Astrocyte of the hippocampus (primary cell): ENCODE results near the gene SLC25A19.
"Not testable (repeated sequence)": the region's sequence is repeated elsewhere in the genome, so short reads cannot be mapped to it uniquely, and the experiment has no call there.

Source experiments
- DNase-seq: peaks from one replicate; pipeline ENCODE4 v3.0.0; 2011; ENCODE audit warnings: low read depth, low spot score

SLC25A19 gene

DNA sequence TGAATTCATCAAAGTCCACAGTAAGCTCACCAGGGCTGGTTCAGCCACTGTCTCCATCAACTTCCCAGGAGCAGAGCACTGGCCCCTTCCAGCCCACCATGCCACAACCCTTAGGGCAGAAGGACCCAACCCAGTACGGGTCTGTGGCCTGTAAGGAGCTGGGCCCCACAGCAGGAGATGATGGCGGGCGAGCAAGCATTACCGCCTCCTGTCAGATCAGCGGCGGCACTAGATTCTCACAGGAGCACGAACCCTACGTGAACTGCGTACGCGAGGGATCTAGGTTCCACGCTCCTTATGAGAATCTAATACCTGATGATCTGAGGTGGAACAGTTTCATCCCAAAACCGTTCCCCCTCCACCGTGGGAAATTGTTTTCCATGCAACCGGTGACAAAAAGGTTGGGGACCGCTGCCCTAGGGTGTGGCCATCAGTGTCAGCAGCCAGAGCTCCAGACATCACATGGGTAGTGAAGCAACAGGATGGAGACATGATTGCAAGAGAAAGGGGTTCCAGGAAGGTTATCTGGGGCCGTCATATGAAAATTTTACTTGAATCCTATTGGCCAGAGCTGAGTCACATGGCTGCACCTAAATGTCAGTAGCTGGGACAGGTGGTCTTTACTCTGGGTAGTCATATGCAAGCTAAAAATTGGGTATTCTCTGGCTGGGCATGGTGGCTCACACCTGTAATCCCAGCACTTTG lies 12.4 kb upstream of the SLC25A19 start:
- DNase-seq = no peak

DNA sequence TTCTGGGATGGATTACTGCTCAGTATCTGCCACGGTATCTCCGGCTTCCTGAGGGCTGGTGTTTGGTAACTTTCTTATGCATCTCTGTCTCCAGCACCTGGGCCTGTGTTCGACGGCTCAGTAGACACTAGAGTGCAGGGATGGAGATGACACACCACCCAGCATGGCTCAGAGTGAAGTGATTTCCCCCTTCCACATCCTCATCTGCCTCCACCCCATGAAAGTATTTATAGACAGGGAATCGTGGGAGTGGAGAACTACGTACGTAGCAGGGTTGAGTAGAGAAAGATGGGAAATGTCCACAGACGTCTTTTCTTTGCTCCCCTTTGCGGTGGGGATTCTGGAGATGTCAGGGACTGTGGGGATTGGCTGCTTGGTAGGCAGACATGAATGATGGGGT lies 11.8 kb upstream of the SLC25A19 start:
- DNase-seq = no peak

DNA sequence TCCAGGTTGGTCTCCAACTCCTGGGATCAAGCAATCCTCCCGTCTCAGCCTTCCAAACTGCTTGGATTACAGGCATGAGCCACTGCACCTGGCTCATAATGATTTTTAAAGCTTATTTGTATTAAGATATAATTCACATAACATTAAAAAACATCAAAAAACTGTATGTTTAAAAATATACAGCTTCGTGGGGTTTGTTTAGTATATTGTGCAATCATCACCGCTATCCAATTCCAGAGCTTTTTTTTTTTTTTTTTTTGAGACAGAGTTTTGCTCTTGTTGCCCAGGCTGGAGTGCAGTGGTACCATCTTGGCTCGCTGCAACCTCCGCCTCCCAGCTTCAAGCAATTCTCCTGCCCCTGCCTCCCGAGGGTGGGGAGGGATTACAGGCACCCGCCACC lies 11.0 kb upstream of the SLC25A19 start:
- no peak for DNase-seq

DNA sequence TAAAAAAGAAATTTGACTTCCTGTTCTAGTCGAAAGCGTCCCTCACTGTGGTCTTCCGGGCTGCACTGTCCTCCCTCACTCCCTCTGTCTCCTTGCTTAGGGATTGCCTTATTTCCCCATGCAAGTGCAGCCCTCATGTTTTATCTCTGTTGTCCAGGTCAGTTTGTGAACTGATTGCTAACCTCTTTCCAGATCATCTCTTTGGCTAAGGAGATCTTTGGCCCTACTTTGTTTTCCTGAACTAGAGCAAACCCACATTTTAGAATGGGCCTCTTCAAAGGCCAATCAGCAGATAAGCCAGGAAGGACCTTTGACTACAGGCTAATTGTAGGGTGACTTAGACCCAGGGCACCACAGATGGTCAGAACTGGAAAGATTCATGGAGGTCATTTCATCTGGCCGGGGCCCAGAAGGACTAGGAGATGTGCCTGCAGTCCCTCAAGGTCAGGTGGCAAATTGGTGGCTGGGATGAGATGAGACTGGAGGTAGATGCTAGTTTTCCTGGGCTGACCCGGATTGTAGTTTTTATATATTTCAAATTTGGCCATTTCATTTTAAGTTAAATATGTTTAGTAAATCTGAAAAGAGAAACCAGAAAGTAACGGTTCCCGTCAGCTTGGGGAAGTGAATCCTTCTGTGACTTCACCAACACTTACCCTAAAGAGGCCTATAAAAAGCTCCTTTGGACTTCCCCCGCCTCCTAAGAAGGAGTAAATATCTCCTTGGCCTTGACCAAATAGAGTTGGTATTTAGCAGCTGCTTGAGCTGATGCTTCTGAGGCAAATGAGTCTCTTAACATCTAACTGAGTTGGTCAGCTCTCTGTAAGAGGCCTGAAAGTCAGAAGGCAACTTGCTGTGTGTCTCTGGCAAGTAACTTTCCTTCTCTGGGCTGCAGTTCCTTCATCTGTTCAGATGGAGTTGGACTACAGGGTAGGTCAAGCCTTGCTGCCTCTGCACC lies 6.2 kb upstream of the SLC25A19 start:
- DNase-seq = no peak

DNA sequence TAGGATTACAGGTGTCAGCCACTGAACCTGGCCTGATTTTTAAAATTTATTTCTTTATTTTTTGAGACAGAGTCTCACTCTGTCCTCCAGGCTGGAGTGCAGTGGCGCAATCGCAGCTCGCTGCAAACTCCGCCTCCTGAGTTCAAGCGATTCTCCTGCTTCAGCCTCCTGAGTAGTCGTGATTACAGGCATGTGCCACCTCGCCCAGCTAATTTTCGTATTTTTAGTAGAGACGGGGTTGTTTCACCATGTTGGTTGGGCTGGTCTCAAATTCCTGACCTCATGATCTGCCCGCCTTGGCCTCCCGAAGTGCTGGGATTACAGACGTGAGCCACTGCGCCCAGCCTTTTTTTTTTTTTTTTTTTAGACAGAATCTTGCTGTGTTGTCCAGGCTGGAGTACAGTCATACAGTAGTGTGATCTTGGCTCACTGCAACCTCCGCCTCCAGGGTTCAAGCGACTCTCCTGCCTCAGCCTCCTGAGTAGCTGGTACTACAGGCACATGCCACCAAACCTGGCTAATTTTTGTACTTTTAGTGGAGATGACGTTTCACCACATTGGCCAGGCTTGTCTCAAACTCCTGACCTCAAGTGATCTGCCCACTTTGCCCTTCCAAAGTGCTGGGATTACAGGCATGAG lies 3.7 kb upstream of the SLC25A19 start:
- DNase-seq = not testable (repeated sequence)

DNA sequence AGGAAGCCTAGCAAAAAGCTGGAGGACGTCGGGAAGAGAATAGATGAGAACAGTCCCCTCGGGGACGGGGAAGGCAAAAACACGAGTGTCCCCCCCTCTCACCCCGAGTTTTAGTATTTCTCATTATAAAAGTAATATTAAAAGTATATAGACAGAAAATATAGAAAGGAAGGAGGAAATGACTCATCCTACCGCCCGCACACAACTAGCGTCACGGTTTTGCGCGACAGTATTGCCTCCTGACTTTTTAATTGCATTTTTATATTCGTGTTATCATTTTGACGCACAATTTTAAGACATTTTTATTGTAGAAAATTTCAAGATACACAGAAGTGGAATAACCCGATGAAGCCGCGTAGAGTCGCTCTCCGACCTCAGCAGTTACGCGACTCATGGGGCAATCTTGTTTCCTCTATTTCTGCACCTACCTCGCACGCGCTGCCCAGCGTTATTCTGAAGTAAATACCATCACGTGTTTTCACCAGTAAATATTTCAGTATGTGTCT lies 652 bp upstream of the SLC25A19 start:
- DNase-seq = peak; percentile 51

DNA sequence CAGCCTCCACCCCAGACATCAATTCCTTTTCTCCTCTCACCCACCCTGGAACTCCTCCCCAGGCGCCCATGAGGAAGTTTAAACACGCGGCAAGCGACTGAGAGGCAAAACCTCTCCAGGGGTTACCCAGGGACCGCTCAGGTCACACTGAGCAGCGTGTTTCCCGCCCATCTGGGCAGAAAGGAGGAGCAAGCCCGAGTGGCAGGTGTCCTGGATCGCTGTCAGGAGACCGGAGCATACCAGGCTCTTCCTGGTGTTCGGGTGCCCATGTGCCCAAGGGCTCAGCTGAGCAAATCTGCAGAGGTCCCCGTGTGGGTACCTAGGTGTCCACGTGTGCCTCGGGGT lies 491 bp downstream of the SLC25A19 start:
- DNase-seq = no peak

DNA sequence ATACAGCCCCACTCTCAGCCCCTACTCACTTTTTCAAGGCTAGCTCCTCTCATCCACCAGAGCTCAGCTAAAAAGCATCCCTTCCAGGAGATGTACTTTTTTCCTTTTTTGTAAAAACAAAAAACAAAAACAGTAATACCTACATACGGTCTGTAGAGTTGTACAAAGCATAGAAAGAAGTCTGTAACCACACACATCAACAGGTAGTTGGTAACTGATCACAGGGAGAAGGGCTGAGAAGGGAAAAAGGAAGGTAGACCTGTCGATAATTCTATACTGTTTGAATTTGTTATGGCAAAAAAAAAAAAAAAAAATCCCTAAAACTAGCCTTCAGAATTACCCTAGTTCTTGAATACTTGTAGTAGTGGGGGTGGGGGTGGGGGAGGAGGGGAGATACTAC lies 874 bp downstream of the SLC25A19 start:
- DNase-seq = no peak

DNA sequence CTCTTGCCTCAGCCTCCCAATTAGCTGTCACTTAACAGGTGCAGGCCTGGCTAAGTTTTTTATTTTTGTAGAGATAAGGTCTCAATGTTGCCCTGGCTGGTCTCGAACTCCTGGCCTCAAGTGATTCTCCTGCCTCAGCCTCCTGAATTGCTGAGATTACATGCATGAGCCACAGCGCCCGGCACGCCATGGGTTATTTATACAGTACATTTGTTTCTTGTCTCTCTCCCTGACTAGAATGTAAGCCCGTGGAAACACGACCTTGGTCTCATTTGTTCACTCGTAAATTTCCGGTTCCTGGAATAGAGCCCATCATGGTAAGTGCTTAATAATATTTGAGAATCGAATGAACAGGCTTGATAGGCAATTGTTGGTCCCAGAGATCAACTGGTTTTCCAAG lies 2.0 kb downstream of the SLC25A19 start:
- DNase-seq = no peak

DNA sequence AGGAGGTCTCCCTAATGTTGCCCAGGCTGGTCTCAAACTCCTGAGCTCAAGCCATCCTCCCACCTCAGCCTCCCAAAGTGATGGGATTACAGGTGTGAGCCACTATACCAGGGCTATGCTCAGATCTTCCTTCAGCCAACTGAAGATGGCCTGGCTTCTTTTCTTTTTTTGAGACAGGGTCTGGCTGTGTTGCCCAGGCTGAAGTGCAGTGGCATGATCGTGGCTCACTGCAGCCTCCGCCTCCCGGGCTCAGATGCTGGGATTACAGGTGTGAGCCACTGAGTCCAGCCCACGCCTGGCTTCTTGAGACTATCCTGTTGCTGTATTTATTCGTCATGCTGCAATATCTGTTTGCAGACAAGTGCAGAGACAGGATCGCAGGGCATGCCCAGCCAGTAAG lies 4.1 kb downstream of the SLC25A19 start:
- no peak for DNase-seq

DNA sequence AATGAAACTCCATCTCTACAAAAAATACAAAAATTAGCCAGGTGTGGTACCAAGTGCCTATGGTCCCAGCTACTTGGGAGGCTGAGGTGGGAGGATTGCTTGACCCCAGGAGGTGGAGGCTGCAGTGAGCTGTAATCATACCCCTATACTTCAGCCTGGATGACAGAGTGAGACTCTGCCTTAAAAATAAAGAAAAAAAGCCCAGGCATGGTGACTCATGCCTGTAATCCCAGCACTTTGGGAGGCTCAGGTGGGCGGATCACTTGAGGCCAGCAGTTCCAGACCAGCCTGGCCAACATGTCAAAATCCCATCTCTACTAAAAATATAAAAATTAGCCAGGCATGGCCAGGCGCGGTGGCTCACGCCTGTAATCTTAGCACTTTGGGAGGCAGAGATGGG lies 9.0 kb downstream of the SLC25A19 start:
- DNase-seq = not testable (repeated sequence)

DNA sequence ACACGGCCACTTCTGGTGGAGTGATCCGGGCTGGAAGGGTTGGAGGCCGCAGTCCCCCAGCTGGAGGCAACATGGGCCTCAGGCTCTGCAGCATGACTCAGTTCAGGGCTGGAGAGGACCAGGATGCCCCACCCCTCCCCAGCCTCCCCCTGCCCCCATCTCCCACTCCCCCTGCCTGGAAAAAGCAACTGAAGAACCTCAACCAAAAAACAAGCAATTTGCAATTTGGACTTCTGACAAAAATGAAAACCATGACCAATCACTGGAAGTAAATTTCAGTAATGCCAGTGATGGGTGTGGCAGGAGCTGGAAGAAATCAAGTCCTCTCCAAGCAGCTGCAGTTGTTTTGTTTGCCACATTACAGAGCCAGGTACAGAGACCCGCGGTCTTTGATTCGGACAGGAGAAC lies 11.6 kb downstream of the SLC25A19 start:
- peak; percentile 54 for DNase-seq

DNA sequence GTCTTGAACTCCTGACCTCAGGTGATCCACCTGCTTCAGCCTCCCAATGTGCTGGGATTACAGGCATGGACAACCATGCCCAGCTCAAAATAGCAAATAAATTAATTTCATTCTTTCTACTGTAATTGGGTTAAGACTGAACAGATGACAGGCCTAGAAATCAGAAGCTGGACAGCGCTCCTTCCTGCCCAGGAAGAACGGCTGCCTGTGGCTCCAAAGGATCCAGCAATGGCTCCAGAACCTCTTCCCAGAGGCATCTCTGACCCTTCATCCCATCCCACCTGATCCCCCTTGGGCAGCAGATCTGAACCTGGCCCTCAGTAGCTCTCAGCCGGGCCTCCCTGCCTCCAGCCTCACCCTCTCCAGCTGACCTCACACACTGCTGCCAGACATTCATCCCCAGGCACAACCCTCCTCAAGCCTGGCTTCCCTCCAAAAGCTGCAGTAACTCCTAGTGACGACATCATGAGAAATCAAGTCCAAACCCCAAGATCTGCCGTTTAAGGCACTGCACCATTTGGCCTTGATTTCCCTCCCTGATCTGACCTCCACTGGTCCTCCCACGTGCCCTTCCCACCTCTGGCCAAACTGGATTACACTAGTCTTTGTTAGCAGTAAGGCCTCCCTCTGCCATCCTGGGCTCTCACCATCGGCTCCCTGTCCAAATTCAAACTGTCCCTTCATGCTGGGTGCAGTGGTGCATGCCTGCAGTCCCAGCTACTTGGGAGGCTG lies 15.1 kb downstream of the SLC25A19 start:
- DNase-seq = peak; percentile 47

DNA sequence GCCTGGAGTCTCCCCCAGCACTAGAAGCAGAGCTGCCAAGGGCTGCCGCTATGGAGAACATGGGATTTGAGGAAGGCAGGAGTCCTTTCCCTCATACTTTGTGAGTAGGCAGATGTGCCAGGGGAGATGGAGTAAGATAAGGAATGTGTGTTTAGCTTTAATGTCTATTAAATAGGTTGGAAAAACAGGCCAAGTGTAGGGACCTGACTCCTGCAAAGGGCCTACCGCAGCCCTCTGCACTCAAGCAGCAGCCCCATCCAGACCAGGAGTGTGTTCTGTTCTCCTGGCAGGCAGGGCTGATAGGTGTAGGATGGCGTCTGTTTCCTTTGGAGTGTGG lies 16.4 kb downstream of the SLC25A19 start:
- no peak for DNase-seq

DNA sequence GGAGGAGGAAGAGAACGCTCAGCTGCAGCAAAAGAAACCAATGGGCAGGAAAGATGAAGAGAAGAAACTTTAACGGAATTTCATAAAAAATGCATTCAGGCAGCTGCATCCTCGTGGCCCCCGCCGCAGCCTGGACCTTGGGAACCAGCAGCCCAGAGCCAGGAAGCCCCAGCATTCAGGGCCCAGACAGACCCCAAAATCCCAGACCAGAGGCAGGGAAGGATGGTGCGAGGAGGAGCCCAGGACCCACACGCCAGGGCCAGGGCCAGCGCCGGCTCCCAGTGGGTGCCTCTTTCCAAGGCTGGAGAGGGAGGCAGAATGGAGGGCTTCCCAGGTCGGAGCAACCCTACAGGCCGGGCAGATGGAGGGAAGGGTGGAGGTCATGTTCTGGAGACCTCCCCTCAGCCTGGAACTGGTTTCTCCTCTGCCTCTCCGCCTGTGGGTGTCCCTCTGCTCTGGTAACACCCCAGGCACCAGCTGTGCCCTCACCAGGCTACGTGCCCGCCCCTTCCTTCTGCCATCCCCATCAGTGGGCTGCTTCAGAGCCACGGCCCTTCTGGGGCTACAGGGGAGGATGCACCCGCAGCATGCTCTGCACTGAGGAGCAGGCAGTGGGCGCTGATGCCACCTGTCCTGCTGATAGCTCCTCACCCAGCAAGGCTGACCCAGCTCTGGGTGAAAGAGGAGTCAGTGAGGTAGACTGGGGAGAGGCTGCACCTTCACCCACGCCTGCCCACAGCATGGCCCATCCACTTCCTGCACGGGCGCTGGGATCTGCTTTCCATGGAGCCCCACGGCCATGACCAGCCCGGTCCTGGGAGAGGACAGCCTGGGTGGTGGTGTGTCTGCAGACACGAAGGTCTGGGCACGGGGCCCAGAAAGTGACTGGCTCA lies 17.0 kb downstream of the SLC25A19 start:
- peak; percentile 75 for DNase-seq

DNA sequence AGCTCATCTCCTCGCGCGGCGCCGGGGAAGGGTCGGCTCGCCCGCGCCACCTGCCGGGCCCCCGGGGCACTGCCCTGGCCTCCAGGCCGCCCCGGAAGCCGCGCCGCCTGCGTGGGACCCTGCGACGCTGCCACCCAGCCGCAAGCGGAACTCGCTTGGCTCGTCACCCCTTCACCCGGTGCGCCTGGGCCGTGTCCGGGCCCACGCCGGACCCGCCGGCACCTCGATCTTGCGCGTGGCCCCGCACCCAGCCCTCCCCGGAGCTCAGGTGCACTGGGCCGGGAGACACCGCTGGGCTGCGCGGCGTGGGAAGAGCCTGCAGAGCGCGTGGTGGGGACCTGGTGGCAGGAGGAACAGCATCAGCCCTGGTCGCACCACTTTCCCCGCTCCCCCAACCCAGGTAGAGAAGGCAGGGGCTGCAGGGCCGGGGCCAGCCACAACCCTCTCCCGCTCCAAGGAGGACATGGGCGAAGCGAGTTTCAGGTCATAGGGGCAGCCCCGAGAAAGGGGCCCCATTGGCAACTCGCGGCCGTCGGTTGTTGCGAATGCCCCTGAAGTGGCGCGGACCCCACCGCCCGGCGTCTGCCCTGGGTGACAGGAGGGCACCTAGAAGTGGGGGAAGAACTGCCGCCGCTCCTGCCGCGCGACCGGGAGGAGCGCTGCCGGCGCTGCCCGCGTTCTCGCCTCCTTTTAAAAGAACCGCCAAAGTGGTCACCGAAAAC lies 17.8 kb downstream of the SLC25A19 start:
- peak; percentile 92 for DNase-seq

DNA sequence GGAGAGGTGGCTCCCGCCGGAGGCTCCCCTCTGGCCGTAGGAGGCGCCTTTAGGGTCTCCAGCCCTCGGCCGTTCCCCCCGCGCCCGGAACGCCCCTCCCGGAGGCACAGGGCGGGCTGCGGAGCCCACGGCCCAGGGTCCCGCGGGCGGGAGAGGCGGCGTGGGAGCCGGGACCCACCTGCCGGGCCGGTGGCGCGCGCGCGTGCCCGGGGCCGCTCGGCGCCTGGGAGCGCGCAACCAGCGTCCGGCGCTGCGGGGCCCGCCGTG lies 18.3 kb downstream of the SLC25A19 start, which contains the start of gene MIF4GD:
Gene MIF4GD (minus strand): TSS at position 266 of the 267 bp plus-strand sequence. CDS start 1,036 bp downstream, outside the sequence.
- no peak for DNase-seq

DNA sequence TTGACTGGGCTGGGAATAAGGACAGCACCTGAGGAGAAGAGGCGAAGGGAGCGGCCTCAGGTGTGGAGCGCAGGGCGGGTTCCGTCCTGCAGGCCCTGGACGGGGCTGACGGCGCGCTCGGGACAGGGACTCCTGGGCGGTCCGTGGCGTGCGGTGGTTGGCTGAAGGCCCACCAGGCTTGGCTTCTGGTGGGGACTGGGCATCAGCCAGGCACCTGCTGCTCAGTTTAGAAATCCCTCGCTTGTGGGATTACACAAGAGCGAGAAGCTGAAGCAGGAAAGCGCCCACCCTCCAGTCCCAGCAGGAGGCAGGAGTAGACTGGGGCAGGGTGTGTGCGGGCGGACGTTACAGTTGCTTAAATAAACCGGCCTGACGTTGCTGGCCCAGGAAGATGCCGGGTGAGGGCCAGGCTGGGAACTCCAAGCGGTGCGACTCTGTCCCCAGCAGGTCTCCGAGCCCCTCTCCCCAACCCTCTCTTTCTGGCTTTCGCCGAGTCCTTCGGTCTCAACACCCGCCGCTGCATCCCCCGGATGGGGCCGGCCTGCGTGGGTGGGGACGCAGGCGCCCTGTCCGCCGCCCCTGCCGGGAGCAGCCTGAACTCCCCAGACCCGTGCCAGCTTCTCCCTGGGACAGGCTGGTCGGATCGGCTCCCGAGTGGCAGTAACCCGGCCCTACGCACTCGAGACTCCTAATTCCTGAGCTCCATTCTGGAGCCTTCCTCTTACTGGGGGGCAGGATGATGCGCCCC lies 18.8 kb downstream of the SLC25A19 start:
- DNase-seq = peak; percentile 81

DNA sequence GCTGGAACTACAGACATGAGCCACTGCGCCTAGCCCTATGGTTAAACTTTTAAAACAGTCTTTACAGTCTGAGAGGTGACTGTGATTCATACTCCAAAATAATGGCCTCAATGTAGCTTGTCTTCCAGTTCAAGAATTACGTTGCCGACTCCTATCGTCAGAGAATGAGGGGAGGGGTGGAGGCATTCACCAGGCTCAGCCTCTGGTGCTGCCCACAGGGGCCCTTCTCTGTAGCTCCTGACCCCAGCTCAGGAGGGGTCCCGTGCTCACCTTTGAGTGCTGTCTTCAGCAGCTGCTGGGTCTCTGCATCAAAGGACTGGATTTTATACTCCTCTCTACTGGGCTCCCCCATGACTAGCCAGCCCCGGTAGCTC lies 19.4 kb downstream of the SLC25A19 start:
- peak; percentile 19 for DNase-seq
